ENCODE measurements around the gene PRKG1. TPM values are rescaled to one million over a fixed set of nuclear protein-coding genes. Genes with fewer than 3 reads are reported as not detected.

The PRKG1 gene
- total RNA-seq, 2 donors from 2014 or later = 145 to 381 TPM

DNA sequence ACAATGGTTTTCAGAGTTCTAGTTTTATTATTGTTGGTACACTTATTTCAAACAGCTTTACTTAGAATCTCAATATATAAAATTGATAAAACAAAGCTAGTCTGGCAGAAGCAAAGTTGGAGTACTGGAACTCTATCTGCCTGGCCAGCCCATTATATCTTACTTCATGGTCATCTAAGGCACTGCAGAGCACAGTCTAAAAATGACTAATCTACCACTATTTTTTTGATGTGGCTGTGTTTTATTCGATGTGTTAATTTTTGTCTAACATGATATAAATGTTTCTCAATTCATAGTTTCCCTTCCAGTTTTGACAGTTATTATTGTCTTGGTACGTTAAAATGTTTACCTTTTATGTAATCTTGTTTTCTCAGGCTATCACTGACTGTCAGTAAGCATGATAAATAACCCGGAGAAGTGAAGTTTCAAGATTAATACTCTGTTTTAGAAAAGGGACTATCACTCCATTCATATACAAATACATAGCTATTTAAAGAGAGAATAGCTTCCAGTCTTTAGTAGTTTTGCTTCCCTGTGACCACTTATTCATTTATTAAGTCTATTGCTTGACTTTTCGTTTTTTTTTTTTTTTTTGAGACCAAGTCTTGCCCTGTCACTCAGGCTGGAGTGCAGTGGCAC, 685.7 kb downstream of the PRKG1 start:
- no peak for DNase-seq (ENCODE audit: low spot score)
- Histone ChIP-seq H3K9me3 (no peaks in the 10 kb centered on the region), H3K27ac (peak overlapping the region; percentile 33 to 49), H3K36me3 (no peaks in the 10 kb centered on the region), H3K4me1 (ENCODE audit: control insufficient read depth in 1 of 2, low read depth in 2 of 2) (peaks cover 9 to 34% of the 10 kb centered on the region in 2 donors), H3K27me3 (replicated peaks; ENCODE audit: insufficient read depth) (no peaks in the 10 kb centered on the region), H3K4me3 (no peak overlapping the region)
- no peak for ATAC-seq (ENCODE audit: insufficient number of reproducible peaks, low FRiP score, low read depth)
- TF ChIP-seq, protein P1, sequence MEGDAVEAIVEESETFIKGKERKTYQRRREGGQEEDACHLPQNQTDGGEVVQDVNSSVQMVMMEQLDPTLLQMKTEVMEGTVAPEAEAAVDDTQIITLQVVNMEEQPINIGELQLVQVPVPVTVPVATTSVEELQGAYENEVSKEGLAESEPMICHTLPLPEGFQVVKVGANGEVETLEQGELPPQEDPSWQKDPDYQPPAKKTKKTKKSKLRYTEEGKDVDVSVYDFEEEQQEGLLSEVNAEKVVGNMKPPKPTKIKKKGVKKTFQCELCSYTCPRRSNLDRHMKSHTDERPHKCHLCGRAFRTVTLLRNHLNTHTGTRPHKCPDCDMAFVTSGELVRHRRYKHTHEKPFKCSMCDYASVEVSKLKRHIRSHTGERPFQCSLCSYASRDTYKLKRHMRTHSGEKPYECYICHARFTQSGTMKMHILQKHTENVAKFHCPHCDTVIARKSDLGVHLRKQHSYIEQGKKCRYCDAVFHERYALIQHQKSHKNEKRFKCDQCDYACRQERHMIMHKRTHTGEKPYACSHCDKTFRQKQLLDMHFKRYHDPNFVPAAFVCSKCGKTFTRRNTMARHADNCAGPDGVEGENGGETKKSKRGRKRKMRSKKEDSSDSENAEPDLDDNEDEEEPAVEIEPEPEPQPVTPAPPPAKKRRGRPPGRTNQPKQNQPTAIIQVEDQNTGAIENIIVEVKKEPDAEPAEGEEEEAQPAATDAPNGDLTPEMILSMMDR (IDR thresholded peaks at IDR 0.05) = no peak

DNA sequence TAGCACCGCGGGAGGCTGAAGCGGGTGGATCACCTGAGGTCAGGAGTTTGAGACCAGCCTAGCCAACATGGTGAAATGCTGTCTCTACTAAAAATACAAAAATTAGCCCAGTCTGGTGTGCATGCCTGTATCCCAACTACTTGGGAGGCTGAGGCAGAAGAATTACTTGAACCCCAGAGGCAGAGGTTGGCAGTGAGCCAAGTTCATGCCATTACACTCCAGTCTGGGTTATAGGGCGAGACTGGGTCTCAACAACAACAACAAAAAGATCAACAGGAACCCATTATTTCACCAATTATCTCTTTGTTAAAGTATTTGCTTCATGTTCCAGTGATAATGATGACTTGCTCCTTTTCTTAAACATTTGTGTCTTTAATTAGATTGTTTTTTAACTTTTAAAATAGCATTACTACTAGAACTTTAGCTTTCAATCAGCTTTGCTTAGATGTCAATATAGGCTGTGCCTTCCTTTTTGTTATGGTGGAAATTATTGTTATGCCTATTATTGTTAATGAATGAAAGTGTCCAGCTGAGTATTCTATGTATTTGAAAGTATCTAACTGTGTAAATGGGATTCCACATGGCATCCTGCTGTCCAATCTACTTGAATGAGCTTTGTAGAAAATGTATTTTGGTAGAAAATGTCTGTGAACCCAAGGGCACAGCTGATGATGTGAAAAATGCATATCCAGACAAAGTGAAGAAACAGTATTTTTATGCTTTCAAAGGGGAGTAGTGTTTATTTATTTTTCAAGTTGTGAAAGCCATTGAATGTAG, 686.8 kb downstream of the PRKG1 start:
- Histone ChIP-seq H3K9me3 (no peaks in the 10 kb centered on the region), H3K27me3 (replicated peaks; ENCODE audit: insufficient read depth) (no peaks in the 10 kb centered on the region), H3K4me3 (no peak overlapping the region), H3K27ac (peak overlapping the region in 1 of 2 donors; percentile 33), H3K4me1 (ENCODE audit: control insufficient read depth in 1 of 2, low read depth in 2 of 2) (peaks cover 4 to 24% of the 10 kb centered on the region in 2 donors), H3K36me3 (no peaks in the 10 kb centered on the region)
- no peak for DNase-seq (ENCODE audit: low spot score)
- TF ChIP-seq, protein P1 (IDR thresholded peaks at IDR 0.05) = no peak
- ATAC-seq (ENCODE audit: insufficient number of reproducible peaks, low FRiP score, low read depth) = no peak

DNA sequence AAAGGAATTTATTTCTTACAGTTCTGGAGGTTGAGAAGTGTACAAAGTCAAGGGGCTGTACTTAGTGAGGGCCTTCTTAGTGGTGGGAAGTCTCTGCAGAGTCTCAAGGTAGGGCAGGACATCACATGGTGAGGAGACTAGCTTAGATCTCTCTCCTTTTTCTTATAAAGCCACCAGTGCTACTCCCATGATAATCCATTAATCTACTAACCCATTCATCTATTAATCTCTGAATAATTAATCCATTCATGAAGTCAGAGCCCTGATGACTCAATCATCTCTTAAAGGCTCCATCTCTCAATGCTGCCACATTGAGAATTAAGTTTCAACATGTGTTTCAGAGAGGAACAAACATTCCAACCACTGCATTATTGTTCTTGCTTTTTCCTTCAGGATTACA, 689.5 kb downstream of the PRKG1 start:
- peak overlapping the region in 1 of 2 donors; percentile 29 for H3K27ac ChIP-seq
- no peaks in the 10 kb centered on the region for H3K9me3 ChIP-seq
- no peaks in the 10 kb centered on the region for H3K27me3 ChIP-seq (replicated peaks; ENCODE audit: insufficient read depth)
- H3K4me3 ChIP-seq = no peak overlapping the region
- peaks cover 4 to 32% of the 10 kb centered on the region in 2 donors for H3K4me1 ChIP-seq (ENCODE audit: control insufficient read depth in 1 of 2, low read depth in 2 of 2)
- H3K36me3 ChIP-seq = no peaks in the 10 kb centered on the region
- TF ChIP-seq, protein P1 (IDR thresholded peaks at IDR 0.05) = no peak
- no peak for DNase-seq (ENCODE audit: low spot score)
- no peak for ATAC-seq (ENCODE audit: insufficient number of reproducible peaks, low FRiP score, low read depth)

DNA sequence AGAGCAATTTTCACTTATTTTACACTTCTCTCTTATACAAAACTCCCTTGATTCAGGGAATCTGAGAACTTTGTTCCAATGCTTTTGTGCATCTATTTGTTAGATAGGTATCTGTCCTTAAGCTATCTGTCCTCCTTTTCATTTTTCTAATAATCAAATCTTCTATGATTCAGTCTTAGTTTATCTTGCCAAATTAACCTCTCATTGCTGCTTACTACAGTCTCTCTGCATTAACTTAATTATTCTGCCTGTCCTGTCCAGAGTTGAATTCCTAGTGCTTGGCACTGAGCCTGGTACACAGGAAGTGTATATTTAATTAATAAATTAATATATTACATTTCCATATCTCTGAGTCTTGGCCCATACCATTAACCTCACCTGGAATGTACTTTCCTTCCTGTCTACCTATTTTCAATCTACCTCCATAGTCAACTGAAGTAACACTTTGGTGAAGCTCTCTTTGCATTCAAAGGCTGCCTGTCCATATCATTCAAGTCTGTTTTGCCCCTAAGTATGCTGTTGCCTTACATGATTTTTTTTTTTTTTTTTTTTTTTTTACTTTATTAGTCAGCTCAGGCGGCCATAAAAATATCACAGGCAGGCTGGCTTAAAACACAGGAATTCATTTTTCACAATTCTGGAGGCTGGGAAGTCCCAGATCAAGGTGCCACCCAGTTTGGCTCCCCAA, 691.1 kb downstream of the PRKG1 start:
- ATAC-seq (ENCODE audit: insufficient number of reproducible peaks, low FRiP score, low read depth) = no peak
- Histone ChIP-seq H3K4me3 (no peak overlapping the region), H3K9me3 (no peaks in the 10 kb centered on the region), H3K27ac (no peak overlapping the region), H3K36me3 (no peaks in the 10 kb centered on the region), H3K4me1 (ENCODE audit: control insufficient read depth in 1 of 2, low read depth in 2 of 2) (peaks cover 12 to 25% of the 10 kb centered on the region in 2 donors), H3K27me3 (replicated peaks; ENCODE audit: insufficient read depth) (no peaks in the 10 kb centered on the region)
- TF ChIP-seq, protein P1 (IDR thresholded peaks at IDR 0.05) = no peak
- no peak for DNase-seq (ENCODE audit: low spot score)

All from thoracic aorta (tissue), 2 donors.